HG03045 (cell line): ENCODE results near the gene PCDHB10.
"Not testable (repeated sequence)": the region's sequence is repeated elsewhere in the genome, so short reads cannot be mapped to it uniquely, and the experiment has no call there.

ENCODE experiments used
- ATAC-seq: cut with Tn5 transposase; IDR thresholded peaks from one replicate; pipeline ENCODE4 v1.9.1; 2021; ENCODE audit warnings: mild to moderate bottlenecking, moderate library complexity; ENCODE audit not compliant: unreplicated experiment

PCDHB10 gene

GRCh38 chr5:141186897-141187512, 5.1 kb upstream of the PCDHB10 start, which contains the start of gene PCDHB9:
TSS of gene PCDHB9 (plus strand) at chr5:141187161. CDS start at chr5:141187319, 158 bp downstream.
- no peak for ATAC-seq

GRCh38 chr5:141188682-141189081, 3.5 kb upstream of the PCDHB10 start:
- ATAC-seq, result not testable (repeated sequence)

- ATAC-seq, result not testable (repeated sequence)
Measured at GRCh38 chr5:141189131-141189530, 3.0 kb upstream of the PCDHB10 start.

GRCh38 chr5:141194332-141194731, 2.2 kb downstream of the PCDHB10 start:
- ATAC-seq, result not testable (repeated sequence)

- no peak for ATAC-seq
Measured at GRCh38 chr5:141196363-141196762, 4.2 kb downstream of the PCDHB10 start.

- ATAC-seq, result no peak
Measured at GRCh38 chr5:141199359-141200235, 7.4 kb downstream of the PCDHB10 start, which contains the start of gene PCDHB11. TSS of gene PCDHB11 (plus strand) at chr5:141199627. CDS start at chr5:141199775, 148 bp downstream.

DNA sequence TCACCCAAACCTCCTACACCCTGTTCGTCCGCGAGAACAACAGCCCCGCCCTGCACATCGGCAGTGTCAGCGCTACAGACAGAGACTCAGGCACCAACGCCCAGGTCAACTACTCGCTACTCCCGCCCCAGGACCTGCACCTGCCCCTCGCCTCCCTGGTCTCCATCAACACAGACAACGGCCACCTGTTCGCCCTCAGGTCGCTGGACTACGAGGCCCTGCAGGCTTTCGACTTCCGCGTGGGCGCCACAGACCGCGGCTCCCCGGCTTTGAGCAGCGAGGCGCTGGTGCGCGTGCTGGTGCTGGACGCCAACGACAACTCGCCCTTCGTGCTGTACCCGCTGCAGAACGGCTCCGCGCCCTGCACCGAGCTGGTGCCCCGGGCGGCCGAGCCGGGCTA, 9.0 kb downstream of the PCDHB10 start:
- ATAC-seq, result not testable (repeated sequence)

- not testable (repeated sequence) for ATAC-seq
Measured at GRCh38 chr5:141201646-141202045, 9.5 kb downstream of the PCDHB10 start.

GRCh38 chr5:141208478-141208877, 16.3 kb downstream of the PCDHB10 start, which contains the start of gene PCDHB12:
TSS of gene PCDHB12 (plus strand) at chr5:141208719. CDS start at chr5:141208908, 189 bp downstream.
- no peak for ATAC-seq

GRCh38 chr5:141210281-141210680, 18.1 kb downstream of the PCDHB10 start:
- ATAC-seq, result not testable (repeated sequence)

- not testable (repeated sequence) for ATAC-seq
Measured at GRCh38 chr5:141210849-141211248, 18.7 kb downstream of the PCDHB10 start.

DNA sequence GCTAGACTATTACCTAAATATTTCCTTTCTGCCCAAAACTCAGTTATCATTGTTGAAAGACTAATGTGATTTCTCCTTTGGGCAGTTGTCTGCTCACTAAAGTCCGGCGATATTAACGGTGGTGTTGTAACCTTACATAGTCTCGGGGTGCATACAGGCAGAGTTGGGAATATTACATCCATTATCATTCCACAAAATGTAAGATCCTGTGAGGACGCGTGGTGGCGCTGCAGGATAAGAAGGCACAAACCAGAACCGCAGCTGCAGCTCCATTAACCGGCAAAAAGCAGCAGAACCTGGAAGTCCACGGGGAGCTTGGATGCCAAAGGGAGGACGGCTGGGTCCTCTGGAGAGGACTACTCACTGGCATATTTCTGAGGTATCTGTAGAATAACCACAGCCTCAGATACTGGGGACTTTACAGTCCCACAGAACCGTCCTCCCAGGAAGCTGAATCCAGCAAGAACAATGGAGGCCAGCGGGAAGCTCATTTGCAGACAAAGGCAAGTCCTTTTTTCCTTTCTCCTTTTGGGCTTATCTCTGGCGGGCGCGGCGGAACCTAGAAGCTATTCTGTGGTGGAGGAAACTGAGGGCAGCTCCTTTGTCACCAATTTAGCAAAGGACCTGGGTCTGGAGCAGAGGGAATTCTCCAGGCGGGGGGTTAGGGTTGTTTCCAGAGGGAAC, 21.6 kb downstream of the PCDHB10 start, which contains the start of gene PCDHB13:
TSS of gene PCDHB13 (plus strand) at position 264 of the 684 bp plus-strand sequence. CDS start at position 469, 205 bp downstream.
- ATAC-seq, result not testable (repeated sequence)

GRCh38 chr5:141214583-141214982, 22.4 kb downstream of the PCDHB10 start:
- not testable (repeated sequence) for ATAC-seq

DNA sequence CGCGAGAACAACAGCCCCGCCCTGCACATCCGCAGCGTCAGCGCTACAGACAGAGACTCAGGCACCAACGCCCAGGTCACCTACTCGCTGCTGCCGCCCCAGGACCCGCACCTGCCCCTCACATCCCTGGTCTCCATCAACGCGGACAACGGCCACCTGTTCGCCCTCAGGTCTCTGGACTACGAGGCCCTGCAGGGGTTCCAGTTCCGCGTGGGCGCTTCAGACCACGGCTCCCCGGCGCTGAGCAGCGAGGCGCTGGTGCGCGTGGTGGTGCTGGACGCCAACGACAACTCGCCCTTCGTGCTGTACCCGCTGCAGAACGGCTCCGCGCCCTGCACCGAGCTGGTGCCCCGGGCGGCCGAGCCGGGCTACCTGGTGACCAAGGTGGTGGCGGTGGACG, 23.4 kb downstream of the PCDHB10 start:
- ATAC-seq, result not testable (repeated sequence)

DNA sequence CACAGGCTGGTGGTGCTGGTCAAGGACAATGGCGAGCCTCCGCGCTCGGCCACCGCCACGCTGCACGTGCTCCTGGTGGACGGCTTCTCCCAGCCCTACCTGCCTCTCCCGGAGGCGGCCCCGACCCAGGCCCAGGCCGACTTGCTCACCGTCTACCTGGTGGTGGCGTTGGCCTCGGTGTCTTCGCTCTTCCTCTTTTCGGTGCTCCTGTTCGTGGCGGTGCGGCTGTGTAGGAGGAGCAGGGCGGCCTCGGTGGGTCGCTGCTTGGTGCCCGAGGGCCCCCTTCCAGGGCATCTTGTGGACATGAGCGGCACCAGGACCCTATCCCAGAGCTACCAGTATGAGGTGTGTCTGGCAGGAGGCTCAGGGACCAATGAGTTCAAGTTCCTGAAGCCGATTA, 23.9 kb downstream of the PCDHB10 start:
- ATAC-seq, result not testable (repeated sequence)

DNA sequence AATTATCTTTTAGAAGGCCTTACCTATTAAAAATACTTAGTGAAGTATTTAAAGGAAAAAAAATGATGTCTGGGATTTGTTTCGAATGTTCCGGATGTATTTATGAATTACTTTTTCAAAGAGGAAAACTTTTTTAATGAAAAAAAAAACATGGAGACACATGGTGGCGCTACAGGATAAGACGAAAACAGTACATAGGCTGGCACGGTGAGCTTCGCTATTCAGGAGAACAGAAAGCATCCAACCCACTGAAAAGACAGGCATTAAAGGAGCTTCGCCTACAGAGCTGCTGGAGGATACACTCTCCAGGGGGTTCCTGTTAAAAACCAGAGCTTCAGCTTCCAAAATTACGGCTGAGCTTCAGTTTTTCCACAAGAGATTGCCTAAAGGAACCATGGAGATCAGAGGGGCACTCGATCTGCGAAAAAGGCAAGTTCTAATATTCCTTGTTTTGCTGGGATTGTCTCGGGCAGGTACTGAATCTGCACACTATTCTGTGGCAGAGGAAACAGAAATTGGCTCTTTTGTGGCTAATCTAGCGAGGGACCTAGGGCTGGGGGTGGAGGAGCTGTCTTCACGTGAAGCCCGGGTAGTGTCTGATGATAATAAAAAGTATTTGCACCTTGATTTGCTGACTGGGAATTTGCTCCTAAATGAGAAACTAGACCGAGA, 31.1 kb downstream of the PCDHB10 start, which contains the start of gene PCDHB14:
TSS of gene PCDHB14 (plus strand) at position 232 of the 672 bp plus-strand sequence. CDS start at position 395, 163 bp downstream.
- ATAC-seq, result no peak

GRCh38 chr5:141224844-141225243, 32.7 kb downstream of the PCDHB10 start:
- not testable (repeated sequence) for ATAC-seq

DNA sequence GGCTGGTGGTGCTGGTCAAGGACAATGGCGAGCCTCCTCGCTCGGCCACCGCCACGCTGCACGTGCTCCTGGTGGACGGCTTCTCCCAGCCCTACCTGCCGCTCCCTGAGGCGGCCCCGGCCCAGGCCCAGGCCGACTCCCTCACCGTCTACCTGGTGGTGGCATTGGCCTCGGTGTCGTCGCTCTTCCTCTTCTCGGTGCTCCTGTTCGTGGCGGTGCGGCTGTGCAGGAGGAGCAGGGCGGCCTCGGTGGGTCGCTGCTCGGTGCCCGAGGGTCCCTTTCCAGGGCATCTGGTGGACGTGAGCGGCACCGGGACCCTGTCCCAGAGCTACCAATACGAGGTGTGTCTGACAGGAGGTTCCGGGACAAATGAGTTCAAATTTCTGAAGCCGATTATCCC, 33.3 kb downstream of the PCDHB10 start:
- ATAC-seq, result not testable (repeated sequence)

DNA sequence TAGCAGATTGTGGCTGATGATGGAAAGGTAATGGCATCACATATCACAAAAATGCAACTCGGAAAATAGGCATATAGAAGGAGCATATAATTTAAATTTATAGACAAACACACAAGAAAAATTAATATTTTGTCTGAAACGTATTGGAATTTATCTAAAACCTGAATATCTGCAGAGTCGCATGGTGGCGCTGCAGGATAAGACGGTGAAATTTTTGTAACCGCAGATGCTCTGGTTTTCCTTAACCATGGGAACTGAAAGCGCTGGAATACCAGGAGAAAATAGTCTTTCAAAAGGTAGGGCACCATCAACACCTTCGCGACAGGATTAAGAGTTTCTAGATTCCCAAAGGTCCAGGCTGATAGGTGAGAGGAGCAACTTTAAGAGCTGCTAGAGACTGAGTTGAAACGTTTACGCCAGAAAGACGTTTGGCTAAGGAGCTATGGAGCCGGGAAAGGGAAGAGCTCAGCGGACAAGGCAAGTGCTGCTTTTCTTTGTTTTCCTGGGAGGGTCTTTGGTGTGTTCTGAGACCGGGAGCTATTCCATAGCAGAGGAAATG, 42.0 kb downstream of the PCDHB10 start:
- no peak for ATAC-seq

- not testable (repeated sequence) for ATAC-seq
Measured at GRCh38 chr5:141235922-141236321, 43.8 kb downstream of the PCDHB10 start.
